Measurements from ENCODE around the gene STK32C. TPM values are rescaled to one million over a fixed set of nuclear protein-coding genes. Genes with fewer than 3 reads are reported as not detected.

STK32C gene
- total RNA-seq, 1 donor from 2014 or later, result 12.2 TPM

DNA sequence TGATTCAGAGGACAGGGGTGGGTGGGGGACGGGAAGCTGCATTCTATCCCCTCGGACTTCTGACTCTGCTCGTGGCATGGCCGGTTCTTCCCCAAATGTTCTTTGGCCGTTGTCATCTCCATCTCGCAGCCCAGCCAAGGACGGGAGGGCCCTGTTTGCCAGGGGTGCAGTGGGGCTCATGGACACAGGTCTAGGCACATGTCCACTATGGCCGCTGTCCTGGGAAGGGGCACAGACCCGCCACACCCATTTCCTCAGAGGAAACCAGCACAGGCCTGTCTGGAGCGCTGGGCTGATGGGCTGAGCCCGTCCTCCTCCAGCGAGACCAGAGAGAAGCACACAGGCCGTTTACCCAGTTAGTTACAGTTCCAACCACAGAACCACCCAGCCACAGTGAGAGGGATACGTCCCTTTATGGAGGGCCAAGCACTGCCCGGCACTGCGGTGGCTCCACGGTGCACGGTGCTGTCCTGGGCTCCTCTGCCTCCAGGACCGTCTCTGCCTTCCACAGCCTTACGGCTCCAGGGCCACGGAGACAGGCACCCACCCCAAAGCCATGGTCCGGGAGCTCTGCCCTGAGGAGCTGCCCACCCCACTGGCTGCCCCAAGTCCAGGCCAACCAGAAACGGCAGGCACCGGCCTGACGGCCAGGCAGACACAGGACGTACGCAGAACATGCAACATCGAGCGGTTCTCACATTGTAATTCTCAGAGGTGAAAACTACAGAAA lies 100.8 kb downstream of the STK32C start:
- Histone ChIP-seq H3K4me3 (ENCODE audit: low read depth, low read length) (no peak overlapping the region), H3K36me3 (ENCODE audit: control insufficient read depth, insufficient read depth, low read length) (no peaks in the 10 kb centered on the region), H3K27me3 (ENCODE audit: control insufficient read depth, insufficient read depth, low read length) (no peaks in the 10 kb centered on the region)
- TF ChIP-seq, protein P1, sequence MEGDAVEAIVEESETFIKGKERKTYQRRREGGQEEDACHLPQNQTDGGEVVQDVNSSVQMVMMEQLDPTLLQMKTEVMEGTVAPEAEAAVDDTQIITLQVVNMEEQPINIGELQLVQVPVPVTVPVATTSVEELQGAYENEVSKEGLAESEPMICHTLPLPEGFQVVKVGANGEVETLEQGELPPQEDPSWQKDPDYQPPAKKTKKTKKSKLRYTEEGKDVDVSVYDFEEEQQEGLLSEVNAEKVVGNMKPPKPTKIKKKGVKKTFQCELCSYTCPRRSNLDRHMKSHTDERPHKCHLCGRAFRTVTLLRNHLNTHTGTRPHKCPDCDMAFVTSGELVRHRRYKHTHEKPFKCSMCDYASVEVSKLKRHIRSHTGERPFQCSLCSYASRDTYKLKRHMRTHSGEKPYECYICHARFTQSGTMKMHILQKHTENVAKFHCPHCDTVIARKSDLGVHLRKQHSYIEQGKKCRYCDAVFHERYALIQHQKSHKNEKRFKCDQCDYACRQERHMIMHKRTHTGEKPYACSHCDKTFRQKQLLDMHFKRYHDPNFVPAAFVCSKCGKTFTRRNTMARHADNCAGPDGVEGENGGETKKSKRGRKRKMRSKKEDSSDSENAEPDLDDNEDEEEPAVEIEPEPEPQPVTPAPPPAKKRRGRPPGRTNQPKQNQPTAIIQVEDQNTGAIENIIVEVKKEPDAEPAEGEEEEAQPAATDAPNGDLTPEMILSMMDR (IDR thresholded peaks at IDR 0.05; ENCODE audit: insufficient read depth, low read length, poor library complexity, severe bottlenecking), result no peak
- no peak for DNase-seq (ENCODE audit: low read depth)

DNA sequence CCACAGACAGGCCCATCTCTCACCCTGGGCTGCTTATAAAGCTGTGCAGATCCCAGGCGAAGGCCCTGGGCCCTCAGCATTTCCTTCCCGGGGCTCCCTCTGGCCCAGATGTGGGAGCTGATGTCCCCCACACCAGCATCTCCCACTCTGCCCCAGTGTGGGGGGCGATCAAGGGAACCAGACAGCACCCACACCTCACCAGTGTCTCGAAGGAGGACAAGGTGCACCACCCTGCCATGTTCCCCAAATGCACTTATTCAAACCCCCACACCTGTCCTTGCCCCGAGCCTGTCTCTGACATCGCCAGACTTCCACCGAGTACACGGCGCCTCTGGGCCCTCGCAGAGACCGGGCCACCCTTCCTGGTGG lies 101.4 kb downstream of the STK32C start:
- H3K36me3 ChIP-seq (ENCODE audit: control insufficient read depth, insufficient read depth, low read length), result no peaks in the 10 kb centered on the region
- H3K4me3 ChIP-seq (ENCODE audit: low read depth, low read length), result no peak overlapping the region
- no peaks in the 10 kb centered on the region for H3K27me3 ChIP-seq (ENCODE audit: control insufficient read depth, insufficient read depth, low read length)
- DNase-seq (ENCODE audit: low read depth), result no peak
- TF ChIP-seq, protein P1 (IDR thresholded peaks at IDR 0.05; ENCODE audit: insufficient read depth, low read length, poor library complexity, severe bottlenecking), result no peak

DNA sequence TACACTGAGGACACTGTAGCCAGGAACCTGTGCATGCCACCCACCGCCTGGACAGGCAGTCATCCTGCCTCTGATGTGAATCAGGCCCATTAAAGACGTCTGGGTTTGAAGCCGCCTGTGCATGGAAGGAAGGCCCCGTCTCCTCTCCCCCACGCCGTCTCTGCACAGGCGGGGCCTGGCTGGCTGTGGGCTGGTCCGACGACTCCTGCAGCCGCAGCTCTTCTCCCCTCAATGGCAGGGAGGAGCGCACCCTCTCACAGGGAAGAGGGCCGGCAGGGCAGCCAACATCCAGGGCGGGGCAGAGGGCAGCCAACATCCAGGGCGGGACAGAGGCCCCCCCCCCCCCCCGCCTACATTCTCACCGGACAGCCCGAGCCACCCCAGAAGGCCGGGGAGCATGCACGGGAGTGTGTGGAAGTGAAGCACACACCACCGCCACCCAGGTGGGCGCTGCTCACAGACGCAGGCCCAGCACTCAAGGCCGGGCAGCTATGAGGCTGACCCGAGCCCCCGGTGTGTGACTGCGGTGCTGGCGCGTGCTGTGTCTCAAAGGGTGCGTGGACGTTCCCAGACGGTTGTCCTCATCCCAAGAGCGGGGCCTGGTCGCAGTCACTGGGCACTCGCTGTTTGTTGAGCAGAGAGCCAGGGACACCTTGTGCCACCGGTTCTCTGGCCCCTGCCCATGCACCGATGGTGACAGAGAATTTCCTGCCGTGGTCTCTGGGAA lies 101.9 kb downstream of the STK32C start:
- Histone ChIP-seq H3K36me3 (ENCODE audit: control insufficient read depth, insufficient read depth, low read length) (no peaks in the 10 kb centered on the region), H3K4me3 (ENCODE audit: low read depth, low read length) (no peak overlapping the region), H3K27me3 (ENCODE audit: control insufficient read depth, insufficient read depth, low read length) (no peaks in the 10 kb centered on the region)
- no peak for DNase-seq (ENCODE audit: low read depth)
- TF ChIP-seq, protein P1 (IDR thresholded peaks at IDR 0.05; ENCODE audit: insufficient read depth, low read length, poor library complexity, severe bottlenecking), result no peak

DNA sequence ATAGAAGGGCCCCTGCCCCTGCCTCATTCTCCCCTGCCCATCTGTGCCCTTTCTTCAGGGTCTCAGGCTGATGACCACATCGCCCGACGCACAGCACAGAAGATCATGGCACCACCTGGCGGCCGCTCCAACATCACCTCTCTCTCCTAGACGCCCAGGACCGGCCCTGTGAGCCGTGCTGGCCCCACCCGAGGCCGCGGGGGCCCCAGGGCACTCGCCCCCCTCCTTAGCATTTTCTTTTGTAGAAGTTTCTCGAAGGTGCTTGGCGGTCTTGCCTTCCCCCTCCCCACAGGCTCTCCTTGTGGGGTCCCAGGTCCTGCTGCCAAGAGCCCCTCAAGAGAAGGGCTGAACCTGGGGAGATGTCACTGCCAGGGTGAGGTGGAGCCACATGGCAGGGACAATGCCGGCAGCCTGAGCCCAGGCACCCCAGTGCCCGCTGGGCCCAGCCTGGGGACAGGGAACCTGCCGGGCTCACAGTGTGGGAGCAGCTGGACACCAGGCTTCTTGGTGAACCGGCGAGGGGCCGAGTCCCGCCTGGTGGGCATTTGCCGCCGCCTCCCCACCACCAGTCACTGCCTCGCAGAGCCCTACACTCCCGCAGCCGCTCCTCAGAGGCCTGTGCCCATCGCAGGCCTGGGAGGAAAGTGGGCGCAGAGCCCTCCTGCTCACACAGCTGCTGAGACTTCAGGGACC lies 102.8 kb downstream of the STK32C start:
- H3K36me3 ChIP-seq (ENCODE audit: control insufficient read depth, insufficient read depth, low read length), result no peaks in the 10 kb centered on the region
- TF ChIP-seq, protein P1 (IDR thresholded peaks at IDR 0.05; ENCODE audit: insufficient read depth, low read length, poor library complexity, severe bottlenecking), result no peak
- H3K27me3 ChIP-seq (ENCODE audit: control insufficient read depth, insufficient read depth, low read length), result no peaks in the 10 kb centered on the region
- DNase-seq (ENCODE audit: low read depth), result no peak
- no peak overlapping the region for H3K4me3 ChIP-seq (ENCODE audit: low read depth, low read length)

DNA sequence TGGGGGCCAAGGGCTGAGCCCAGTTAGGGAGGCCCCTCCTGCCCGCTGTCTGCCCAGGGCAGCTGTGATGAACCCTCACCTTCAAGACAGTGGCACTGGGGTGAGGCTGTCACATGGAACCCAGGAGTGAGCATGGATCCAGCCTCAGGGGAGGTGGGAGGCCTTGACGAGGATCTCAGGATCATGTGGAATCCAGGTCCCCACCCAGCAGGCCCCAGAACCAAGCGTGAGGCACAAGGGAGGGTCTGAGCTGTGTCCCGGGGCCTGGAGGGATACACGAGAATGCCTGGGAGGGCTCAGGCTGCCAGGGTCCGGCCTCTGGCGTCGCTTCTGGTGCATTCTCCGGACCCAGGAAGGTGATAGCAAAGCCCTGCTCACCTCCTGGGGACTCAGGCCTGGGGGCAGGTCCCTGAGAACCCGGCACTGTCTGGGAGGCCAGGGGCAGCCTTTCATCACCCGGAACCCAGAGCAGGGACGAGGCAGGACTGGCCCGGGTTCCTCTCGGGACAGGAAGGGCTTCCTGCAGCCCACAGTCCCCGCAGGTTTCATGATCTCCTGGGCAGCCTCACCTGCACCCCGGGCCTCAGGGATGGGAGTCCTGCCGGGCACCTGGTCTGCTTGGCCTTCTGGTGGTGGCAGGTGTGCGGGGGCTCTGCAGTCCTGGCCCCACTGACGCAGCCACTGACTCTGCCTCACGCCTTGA lies 103.5 kb downstream of the STK32C start:
- TF ChIP-seq, protein P1 (IDR thresholded peaks at IDR 0.05; ENCODE audit: insufficient read depth, low read length, poor library complexity, severe bottlenecking), result no peak
- Histone ChIP-seq H3K27me3 (ENCODE audit: control insufficient read depth, insufficient read depth, low read length) (no peaks in the 10 kb centered on the region), H3K4me3 (ENCODE audit: low read depth, low read length) (no peak overlapping the region), H3K36me3 (ENCODE audit: control insufficient read depth, insufficient read depth, low read length) (no peaks in the 10 kb centered on the region)
- DNase-seq (ENCODE audit: low read depth), result no peak

Data from kidney epithelial cell (primary cell).